SK-N-SH (cell line): ENCODE measurements around the gene IFT122.

Experiments used
- CTCF ChIP-seq: fragments of 200-600 bp; sonication (generic); IDR thresholded peaks from 2 replicates; pipeline ENCODE4 v1.6.1; 2017; ENCODE audit warnings: antibody characterized with exemption, mild to moderate bottlenecking, moderate library complexity
- EP300 ChIP-seq, 2 experiments: IDR thresholded peaks; 2 replicates each; pipeline versions ENCODE4 v1.4.0 to v1.6.1; 2012; ENCODE audit warnings: borderline replicate concordance in 1 of 2, low read depth in 1 of 2, low read length in 1 of 2
- POLR2AphosphoS5 ChIP-seq: IDR thresholded peaks from 2 replicates; pipeline ENCODE4 v1.6.1; 2012; ENCODE audit warnings: low read depth, low read length
- TAF1 ChIP-seq: IDR thresholded peaks from 2 replicates; pipeline ENCODE4 v1.6.1; 2012; ENCODE audit warnings: low read depth, mild to moderate bottlenecking, low read length, moderate library complexity, borderline replicate concordance
- YY1 ChIP-seq: IDR thresholded peaks from 2 replicates; pipeline ENCODE4 v1.4.0; 2012; ENCODE audit warnings: low read depth, mild to moderate bottlenecking
- TF ChIP-seq, protein P1 (sequence below): IDR thresholded peaks from 2 replicates; pipeline ENCODE4; 2012

GRCh38 chr3:129460572-129460971 lies 20.5 kb downstream of the IFT122 start:
- no peak for TF ChIP-seq CTCF
- no peak for TF ChIP-seq YY1
- TF ChIP-seq, protein P1, sequence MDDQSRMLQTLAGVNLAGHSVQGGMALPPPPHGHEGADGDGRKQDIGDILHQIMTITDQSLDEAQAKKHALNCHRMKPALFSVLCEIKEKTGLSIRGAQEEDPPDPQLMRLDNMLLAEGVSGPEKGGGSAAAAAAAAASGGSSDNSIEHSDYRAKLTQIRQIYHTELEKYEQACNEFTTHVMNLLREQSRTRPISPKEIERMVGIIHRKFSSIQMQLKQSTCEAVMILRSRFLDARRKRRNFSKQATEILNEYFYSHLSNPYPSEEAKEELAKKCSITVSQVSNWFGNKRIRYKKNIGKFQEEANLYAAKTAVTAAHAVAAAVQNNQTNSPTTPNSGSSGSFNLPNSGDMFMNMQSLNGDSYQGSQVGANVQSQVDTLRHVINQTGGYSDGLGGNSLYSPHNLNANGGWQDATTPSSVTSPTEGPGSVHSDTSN = no peak
- no peak for TF ChIP-seq EP300 (IDR thresholded peaks at IDR 0.05; ENCODE audit: borderline replicate concordance in 1 of 2, low read depth in 1 of 2, low read length in 1 of 2)
- TF ChIP-seq POLR2AphosphoS5 = no peak
- no peak for TF ChIP-seq TAF1
